ENCODE measurements around the gene CORO2A.

CORO2A gene

DNA sequence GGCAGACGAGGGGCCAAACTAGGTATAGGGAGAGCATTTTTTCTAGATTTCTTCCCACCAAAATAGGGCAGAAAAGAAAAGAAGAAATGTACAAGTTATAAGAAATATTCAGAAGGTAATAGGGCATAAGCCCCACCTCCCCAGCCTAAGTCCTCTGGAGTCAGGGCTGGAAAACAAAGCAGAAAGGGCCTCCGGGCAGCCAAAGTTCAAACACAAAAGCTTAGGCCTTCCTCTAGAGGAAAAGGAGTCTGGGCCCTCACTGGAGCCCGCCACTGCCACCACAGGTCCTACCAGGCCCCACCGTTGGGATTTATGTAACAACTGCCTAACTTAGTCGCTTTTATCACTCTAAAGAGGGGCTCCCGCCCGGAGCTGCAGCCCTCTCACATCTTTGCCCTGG, 35.4 kb upstream of the CORO2A start:
- no peak overlapping the region for H3K27ac ChIP-seq
- no peak for TF ChIP-seq ZFX (IDR thresholded peaks at IDR 0.05)
- TF ChIP-seq, protein P1, sequence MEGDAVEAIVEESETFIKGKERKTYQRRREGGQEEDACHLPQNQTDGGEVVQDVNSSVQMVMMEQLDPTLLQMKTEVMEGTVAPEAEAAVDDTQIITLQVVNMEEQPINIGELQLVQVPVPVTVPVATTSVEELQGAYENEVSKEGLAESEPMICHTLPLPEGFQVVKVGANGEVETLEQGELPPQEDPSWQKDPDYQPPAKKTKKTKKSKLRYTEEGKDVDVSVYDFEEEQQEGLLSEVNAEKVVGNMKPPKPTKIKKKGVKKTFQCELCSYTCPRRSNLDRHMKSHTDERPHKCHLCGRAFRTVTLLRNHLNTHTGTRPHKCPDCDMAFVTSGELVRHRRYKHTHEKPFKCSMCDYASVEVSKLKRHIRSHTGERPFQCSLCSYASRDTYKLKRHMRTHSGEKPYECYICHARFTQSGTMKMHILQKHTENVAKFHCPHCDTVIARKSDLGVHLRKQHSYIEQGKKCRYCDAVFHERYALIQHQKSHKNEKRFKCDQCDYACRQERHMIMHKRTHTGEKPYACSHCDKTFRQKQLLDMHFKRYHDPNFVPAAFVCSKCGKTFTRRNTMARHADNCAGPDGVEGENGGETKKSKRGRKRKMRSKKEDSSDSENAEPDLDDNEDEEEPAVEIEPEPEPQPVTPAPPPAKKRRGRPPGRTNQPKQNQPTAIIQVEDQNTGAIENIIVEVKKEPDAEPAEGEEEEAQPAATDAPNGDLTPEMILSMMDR (conservative IDR thresholded peaks at IDR 0.05): no peak

- TF ChIP-seq, protein P1 (conservative IDR thresholded peaks at IDR 0.05): no peak
- no peak for TF ChIP-seq ZFX (IDR thresholded peaks at IDR 0.05)
Observed at GRCh38 chr9:98226957-98227356, 34.5 kb upstream of the CORO2A start.

GRCh38 chr9:98226516-98226915, 34.1 kb upstream of the CORO2A start:
- TF ChIP-seq ZFX (IDR thresholded peaks at IDR 0.05): no peak
- TF ChIP-seq, protein P1 (conservative IDR thresholded peaks at IDR 0.05): no peak
- no peak overlapping the region for H3K27ac ChIP-seq

More at GRCh38 chr9:98226957-98227356, 34.5 kb upstream of the CORO2A start:
- H3K27ac ChIP-seq: no peak overlapping the region

DNA sequence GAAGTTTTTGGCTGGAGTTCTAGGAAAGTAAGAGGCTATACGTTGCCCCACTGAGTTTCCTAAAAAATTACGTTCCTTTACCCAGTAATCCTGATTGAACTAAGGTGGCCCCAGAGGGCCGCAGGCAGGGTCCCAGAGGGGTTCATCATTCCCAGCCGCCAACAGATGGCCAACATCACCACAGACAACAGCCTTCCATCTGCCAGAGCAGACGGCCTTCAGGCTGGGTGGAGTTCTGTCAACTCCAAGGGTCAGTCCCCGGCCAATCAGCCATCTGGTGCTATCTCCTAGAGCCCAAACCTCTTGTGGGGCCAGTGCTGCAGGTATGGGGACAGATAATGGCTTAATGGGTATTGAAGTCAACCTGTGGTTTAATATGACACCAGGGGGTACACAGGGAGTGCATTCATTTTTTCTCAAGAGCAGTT, 32.6 kb upstream of the CORO2A start:
- no peak overlapping the region for H3K27ac ChIP-seq
- TF ChIP-seq, protein P1 (conservative IDR thresholded peaks at IDR 0.05): no peak
- TF ChIP-seq ZFX (IDR thresholded peaks at IDR 0.05): no peak

DNA sequence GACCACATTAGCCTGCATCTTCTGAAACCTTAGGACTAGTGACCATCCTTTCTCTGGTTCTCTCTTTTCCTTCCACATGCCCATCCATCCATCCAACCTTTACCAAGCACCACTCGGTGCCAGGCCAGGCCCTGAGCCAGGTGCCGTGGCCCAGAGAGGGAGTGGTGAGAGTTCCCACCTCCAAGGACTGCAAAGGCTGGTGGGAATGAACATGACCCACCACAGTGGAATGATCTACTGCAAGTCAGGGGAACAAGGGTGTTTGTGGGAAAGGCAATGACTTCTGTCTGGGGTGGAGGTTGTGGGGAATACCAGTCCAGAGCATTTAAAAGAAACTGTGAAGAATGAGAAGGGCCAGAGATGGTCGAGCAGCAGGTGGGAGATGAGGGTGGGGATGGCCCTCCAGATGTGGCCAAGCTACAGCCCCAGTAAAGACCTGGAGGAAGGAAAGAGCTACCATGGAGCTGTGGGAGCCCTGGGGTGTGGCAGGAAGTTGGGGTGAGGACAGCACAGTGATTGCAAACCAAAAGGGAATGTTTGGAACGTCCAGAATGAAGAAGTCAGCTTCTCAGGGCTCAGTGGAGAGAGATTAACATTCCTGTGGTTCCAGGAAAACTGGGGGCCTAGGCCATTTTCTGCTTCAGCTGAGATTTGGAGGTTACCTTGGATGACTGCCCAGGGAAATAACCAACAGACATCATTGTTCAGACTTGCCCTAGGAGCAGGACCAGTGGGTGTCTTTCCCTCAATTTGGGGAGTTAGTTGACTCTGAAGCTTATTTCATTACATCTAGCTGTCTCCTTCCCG, 30.7 kb upstream of the CORO2A start:
- no peak overlapping the region for H3K27ac ChIP-seq
- no peak for TF ChIP-seq ZFX (IDR thresholded peaks at IDR 0.05)
- TF ChIP-seq, protein P1 (conservative IDR thresholded peaks at IDR 0.05): no peak

- TF ChIP-seq, protein P1 (conservative IDR thresholded peaks at IDR 0.05): no peak
- TF ChIP-seq ZFX (IDR thresholded peaks at IDR 0.05): no peak
- no peak overlapping the region for H3K27ac ChIP-seq
Observed at GRCh38 chr9:98220911-98221310, 28.5 kb upstream of the CORO2A start.

DNA sequence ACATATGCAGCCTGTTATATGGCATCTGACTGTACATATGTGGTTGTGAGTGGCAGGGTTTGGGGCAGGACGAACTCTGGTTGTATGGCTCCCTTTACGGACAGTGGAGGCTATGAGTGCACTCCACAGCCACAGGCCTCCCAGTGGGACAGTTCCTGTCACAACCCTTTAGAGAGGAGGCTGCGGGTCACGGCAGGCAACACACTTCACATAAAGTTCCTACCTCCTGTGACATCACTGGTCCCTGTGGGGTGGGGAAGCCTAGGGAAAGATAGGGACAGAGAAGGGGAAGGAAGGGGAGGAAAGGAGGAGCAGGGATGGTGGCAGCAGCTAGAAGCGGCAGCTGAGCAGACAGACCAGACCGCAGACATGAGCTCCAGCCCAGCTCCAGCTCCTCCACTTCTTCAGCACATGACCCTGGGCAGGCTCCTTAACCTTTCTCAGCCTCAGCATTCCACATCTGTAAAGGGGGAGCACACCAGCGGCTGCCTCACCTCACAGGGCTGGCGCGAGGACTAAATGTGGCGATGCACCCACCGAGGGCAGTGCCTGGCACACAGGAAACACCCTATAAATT, 27.4 kb upstream of the CORO2A start:
- H3K27ac ChIP-seq: peak overlapping the region; percentile 77
- no peak for TF ChIP-seq ZFX (IDR thresholded peaks at IDR 0.05)
- TF ChIP-seq, protein P1 (conservative IDR thresholded peaks at IDR 0.05): no peak
